ENCODE measurements around the gene ZFP69B. TPM values are rescaled to one million over a fixed set of nuclear protein-coding genes. Genes with fewer than 3 reads are reported as not detected.

Gene ZFP69B
- total and polyA plus RNA-seq, 9 donors: 0.60 to 3.4 (median 1.2) TPM

DNA sequence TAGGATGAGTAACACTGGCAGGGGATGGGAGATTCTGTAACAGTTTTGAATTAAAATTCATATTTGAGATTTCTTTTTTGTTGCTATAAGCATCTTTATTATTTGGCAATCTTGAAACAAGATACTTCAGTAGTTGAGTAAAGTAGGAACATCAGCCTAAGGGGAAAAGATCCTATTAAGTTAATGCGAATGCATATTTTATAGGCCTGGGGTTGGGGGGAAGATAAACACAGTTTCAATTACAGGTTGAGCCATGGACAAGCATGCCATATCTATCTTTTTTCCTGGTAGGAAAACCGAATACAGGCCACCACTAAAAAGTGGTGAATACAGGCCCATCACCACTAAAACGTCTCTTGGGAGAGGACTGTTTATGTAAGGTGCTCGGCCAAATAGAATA is 44.5 kb upstream of the ZFP69B start:
- TF ChIP-seq EP300 (IDR thresholded peaks at IDR 0.05) (no peak), POLR2A (IDR thresholded peaks at IDR 0.05) (no peak)
- TF ChIP-seq, protein P1, sequence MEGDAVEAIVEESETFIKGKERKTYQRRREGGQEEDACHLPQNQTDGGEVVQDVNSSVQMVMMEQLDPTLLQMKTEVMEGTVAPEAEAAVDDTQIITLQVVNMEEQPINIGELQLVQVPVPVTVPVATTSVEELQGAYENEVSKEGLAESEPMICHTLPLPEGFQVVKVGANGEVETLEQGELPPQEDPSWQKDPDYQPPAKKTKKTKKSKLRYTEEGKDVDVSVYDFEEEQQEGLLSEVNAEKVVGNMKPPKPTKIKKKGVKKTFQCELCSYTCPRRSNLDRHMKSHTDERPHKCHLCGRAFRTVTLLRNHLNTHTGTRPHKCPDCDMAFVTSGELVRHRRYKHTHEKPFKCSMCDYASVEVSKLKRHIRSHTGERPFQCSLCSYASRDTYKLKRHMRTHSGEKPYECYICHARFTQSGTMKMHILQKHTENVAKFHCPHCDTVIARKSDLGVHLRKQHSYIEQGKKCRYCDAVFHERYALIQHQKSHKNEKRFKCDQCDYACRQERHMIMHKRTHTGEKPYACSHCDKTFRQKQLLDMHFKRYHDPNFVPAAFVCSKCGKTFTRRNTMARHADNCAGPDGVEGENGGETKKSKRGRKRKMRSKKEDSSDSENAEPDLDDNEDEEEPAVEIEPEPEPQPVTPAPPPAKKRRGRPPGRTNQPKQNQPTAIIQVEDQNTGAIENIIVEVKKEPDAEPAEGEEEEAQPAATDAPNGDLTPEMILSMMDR (IDR thresholded peaks at IDR 0.05): no peak
- DNase-seq: no peak
- H3K9me3 ChIP-seq: no peaks in the 10 kb centered on the region
- H3K27me3 ChIP-seq: no peaks in the 10 kb centered on the region
- no peak overlapping the region for H3K4me3 ChIP-seq
- intact Hi-C loops (cut with DNase I): loop anchor here in 3 of 4 donors (5.0 to 10.0 kb wide), 4 partner anchors 61 to 264 kb away; no protein-coding TSS in a partner anchor
- no peaks in the 10 kb centered on the region for H3K4me1 ChIP-seq (ENCODE audit: insufficient read depth)
- H3K27ac ChIP-seq: no peak overlapping the region
- H3K36me3 ChIP-seq: no peaks in the 10 kb centered on the region
- WGBS, 3 donors: 73 to 84% (median 81%) methylated on average over 4 of the region's 4 CpGs

DNA sequence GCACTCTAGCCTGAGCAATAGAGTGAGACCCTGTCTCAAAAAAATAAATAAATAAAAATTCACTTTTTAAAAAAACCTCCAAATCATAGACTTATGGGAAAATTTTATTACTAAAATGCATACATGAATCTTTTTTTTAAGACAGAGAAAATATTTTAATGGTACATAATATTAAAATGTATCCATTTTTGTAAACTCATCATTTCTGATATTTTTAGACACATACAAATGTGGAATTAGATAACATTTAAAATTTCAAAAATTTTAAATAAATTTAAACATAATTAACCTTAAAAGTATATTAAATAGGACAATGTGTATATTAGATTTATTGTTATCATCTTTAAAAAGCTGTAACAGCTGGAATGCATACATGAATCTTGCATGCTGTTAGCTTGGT is 42.8 kb upstream of the ZFP69B start:
- no peak for DNase-seq
- TF ChIP-seq, protein P1 (IDR thresholded peaks at IDR 0.05): no peak
- no peak overlapping the region for H3K4me3 ChIP-seq
- no peaks in the 10 kb centered on the region for H3K36me3 ChIP-seq
- H3K27ac ChIP-seq: no peak overlapping the region
- no peaks in the 10 kb centered on the region for H3K27me3 ChIP-seq
- H3K9me3 ChIP-seq: no peaks in the 10 kb centered on the region
- intact Hi-C loops (cut with DNase I): loop anchor here in 3 of 4 donors (5.0 to 10.0 kb wide), 4 partner anchors 63 to 265 kb away; no protein-coding TSS in a partner anchor
- H3K4me1 ChIP-seq (ENCODE audit: insufficient read depth): no peaks in the 10 kb centered on the region

DNA sequence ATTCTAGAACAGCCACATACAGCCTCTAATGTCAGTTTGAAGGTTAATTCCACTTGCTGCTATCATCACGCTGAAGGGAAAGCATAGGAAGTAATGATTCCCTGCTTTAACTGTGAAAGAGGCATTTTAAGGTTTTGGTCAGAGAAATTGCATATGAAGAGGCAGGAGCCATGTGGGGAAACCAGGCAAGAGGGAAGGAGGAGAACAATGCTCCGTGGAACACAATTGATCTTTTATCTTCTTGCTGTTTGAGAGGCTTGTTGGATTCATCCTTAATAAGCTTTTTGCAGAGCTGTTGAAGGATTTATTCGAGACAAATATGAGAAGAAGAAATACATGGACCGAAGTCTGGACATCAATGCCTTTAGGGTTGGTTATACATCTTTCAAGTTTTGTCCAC is 40.8 kb upstream of the ZFP69B start:
- Histone ChIP-seq H3K27ac (no peak overlapping the region), H3K9me3 (no peaks in the 10 kb centered on the region), H3K27me3 (no peaks in the 10 kb centered on the region), H3K36me3 (no peaks in the 10 kb centered on the region), H3K4me1 (ENCODE audit: insufficient read depth) (no peaks in the 10 kb centered on the region), H3K4me3 (no peak overlapping the region)
- TF ChIP-seq, protein P1 (IDR thresholded peaks at IDR 0.05): no peak
- TF ChIP-seq EP300 (IDR thresholded peaks at IDR 0.05): no peak
- TF ChIP-seq POLR2A (IDR thresholded peaks at IDR 0.05): no peak
- DNase-seq: no peak
- intact Hi-C loops (cut with DNase I): loop anchor here in 3 of 4 donors (5.0 to 10.0 kb wide), 4 partner anchors 65 to 267 kb away; no protein-coding TSS in a partner anchor
- WGBS, 3 donors: 87 to 92% (median 88%) methylated on average over 4 of the region's 4 CpGs

DNA sequence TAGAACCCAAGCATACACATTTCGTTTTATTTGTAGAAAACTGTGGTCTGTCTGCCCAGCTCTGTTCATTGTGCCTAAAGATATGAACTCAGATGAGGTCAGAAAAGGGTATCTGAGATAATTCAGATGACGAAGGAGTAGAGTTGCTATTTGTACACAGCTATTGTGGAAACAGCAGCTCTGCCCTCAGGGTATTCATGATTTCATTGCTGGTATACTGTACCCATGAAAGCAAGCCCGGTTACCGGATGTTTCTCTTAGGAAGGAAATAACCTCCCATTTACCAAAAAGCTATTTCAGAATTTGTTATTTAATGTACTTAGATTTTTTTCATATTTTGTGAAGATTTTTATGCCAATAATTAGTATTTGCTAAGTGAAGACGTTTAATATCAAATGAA is 39.0 kb upstream of the ZFP69B start:
- H3K27ac ChIP-seq: no peak overlapping the region
- no peaks in the 10 kb centered on the region for H3K36me3 ChIP-seq

More for the DNA sequence above, 39.0 kb upstream of the ZFP69B start:
- DNase-seq: no peak
- Histone ChIP-seq H3K27me3 (no peaks in the 10 kb centered on the region), H3K9me3 (no peaks in the 10 kb centered on the region), H3K4me1 (ENCODE audit: insufficient read depth) (no peaks in the 10 kb centered on the region), H3K4me3 (no peak overlapping the region)
- intact Hi-C loops (cut with DNase I): no loop called here
- WGBS, 3 donors: 90 to 92% (median 92%) methylated on average over 5 of the region's 5 CpGs
- TF ChIP-seq EP300 (IDR thresholded peaks at IDR 0.05) (no peak), POLR2A (IDR thresholded peaks at IDR 0.05) (no peak)
- TF ChIP-seq, protein P1 (IDR thresholded peaks at IDR 0.05): no peak
